SKM-1 treated with dmso at 0.1 percent for 144 hours (cell line): ENCODE measurements around the gene RYR2.
"Not testable (repeated sequence)": the region's sequence is repeated elsewhere in the genome, so short reads cannot be mapped to it uniquely, and the experiment has no call there.

Experiments
- DNase-seq: peaks from one replicate; lab custom pipeline; 2025; ENCODE audit not compliant: unreplicated experiment; lab: John Stamatoyannopoulos, UW

Gene RYR2

GRCh38 chr1:237244778-237245177 lies 202.8 kb downstream of the RYR2 start:
- DNase-seq: no peak

- no peak for DNase-seq
These were observed 205.5 kb downstream of the RYR2 start for GRCh38 chr1:237247442-237247841.

- DNase-seq: no peak
These were observed 207.1 kb downstream of the RYR2 start for GRCh38 chr1:237249120-237249519.

- DNase-seq: no peak
These were observed 208.1 kb downstream of the RYR2 start for GRCh38 chr1:237250055-237250454.

- no peak for DNase-seq
These were observed 213.1 kb downstream of the RYR2 start for GRCh38 chr1:237255071-237255470.

GRCh38 chr1:237258871-237259270 lies 216.9 kb downstream of the RYR2 start:
- no peak for DNase-seq

- DNase-seq: no peak
These were observed 219.2 kb downstream of the RYR2 start for GRCh38 chr1:237261198-237261597.

- no peak for DNase-seq
These were observed 225.8 kb downstream of the RYR2 start for GRCh38 chr1:237267743-237268142.

- no peak for DNase-seq
These were observed 228.0 kb downstream of the RYR2 start for GRCh38 chr1:237269938-237270337.

GRCh38 chr1:237270353-237270752 lies 228.4 kb downstream of the RYR2 start:
- no peak for DNase-seq

- DNase-seq: not testable (repeated sequence)
These were observed 236.0 kb downstream of the RYR2 start for GRCh38 chr1:237277994-237278393.

- DNase-seq: no peak
These were observed 237.6 kb downstream of the RYR2 start for GRCh38 chr1:237279629-237280028.

- no peak for DNase-seq
These were observed 239.5 kb downstream of the RYR2 start for GRCh38 chr1:237281481-237281880.

GRCh38 chr1:237282208-237282783 lies 240.3 kb downstream of the RYR2 start:
- no peak for DNase-seq

- no peak for DNase-seq
These were observed 246.0 kb downstream of the RYR2 start for GRCh38 chr1:237287876-237288521.

- DNase-seq: no peak
These were observed 251.8 kb downstream of the RYR2 start for GRCh38 chr1:237293804-237294203.

- no peak for DNase-seq
These were observed 254.9 kb downstream of the RYR2 start for GRCh38 chr1:237296861-237297260.

- no peak for DNase-seq
These were observed 258.7 kb downstream of the RYR2 start for GRCh38 chr1:237300642-237301041.

GRCh38 chr1:237303929-237304328 lies 261.9 kb downstream of the RYR2 start:
- DNase-seq: no peak

- no peak for DNase-seq
These were observed 264.7 kb downstream of the RYR2 start for GRCh38 chr1:237306726-237307125.

GRCh38 chr1:237309595-237310118 lies 267.7 kb downstream of the RYR2 start:
- no peak for DNase-seq

GRCh38 chr1:237316352-237316751 lies 274.4 kb downstream of the RYR2 start:
- no peak for DNase-seq

GRCh38 chr1:237318748-237319147 lies 276.8 kb downstream of the RYR2 start:
- DNase-seq: no peak
